ENCODE results near the gene IFITM1.
"Not testable (repeated sequence)": the region's sequence is repeated elsewhere in the genome, so short reads cannot be mapped to it uniquely, and the experiment has no call there.

The IFITM1 gene

GRCh38 chr11:295351-296170 is 18.3 kb upstream of the IFITM1 start:
- DNase-seq, result no peak

GRCh38 chr11:296171-297050 is 17.4 kb upstream of the IFITM1 start:
- no peak for DNase-seq

- no peak for DNase-seq
Measured at GRCh38 chr11:297051-297585, 16.7 kb upstream of the IFITM1 start.

GRCh38 chr11:297586-298405 is 16.0 kb upstream of the IFITM1 start:
- DNase-seq, result no peak

- DNase-seq, result no peak
Measured at GRCh38 chr11:298406-299065, 15.3 kb upstream of the IFITM1 start.

- DNase-seq, result no peak
Measured at GRCh38 chr11:299081-299891, 14.6 kb upstream of the IFITM1 start, which contains the start of gene IFITM5. Gene IFITM5 (minus strand): TSS chr11:299526. CDS start chr11:299490, 36 bp downstream.

GRCh38 chr11:299951-300735 is 13.7 kb upstream of the IFITM1 start:
- no peak for DNase-seq

GRCh38 chr11:303363-303762 is 10.5 kb upstream of the IFITM1 start:
- DNase-seq, result no peak

- DNase-seq, result no peak
Measured at GRCh38 chr11:304061-304506, 9.8 kb upstream of the IFITM1 start.

- DNase-seq, result no peak
Measured at GRCh38 chr11:304915-305843, 8.7 kb upstream of the IFITM1 start.

- no peak for DNase-seq
Measured at GRCh38 chr11:305844-306211, 8.0 kb upstream of the IFITM1 start.

GRCh38 chr11:306645-307371 is 7.0 kb upstream of the IFITM1 start:
- no peak for DNase-seq

GRCh38 chr11:307766-308708 is 5.8 kb upstream of the IFITM1 start, which contains the start of gene IFITM2:
Gene IFITM2 (plus strand): TSS chr11:307816. CDS start chr11:308193, 377 bp downstream.
- not testable (repeated sequence) for DNase-seq

GRCh38 chr11:308740-309665 is 4.8 kb upstream of the IFITM1 start:
- not testable (repeated sequence) for DNase-seq

- DNase-seq, result not testable (repeated sequence)
Measured at GRCh38 chr11:309979-310572, 3.8 kb upstream of the IFITM1 start.

Measured in NCI-H1092 (cell line).